B cell (primary cell): ENCODE results near the gene PITPNB.

Experiments
- EZH2 ChIP-seq: IDR thresholded peaks from 2 replicates; pipeline ENCODE4 v1.6.1; 2012; ENCODE audit warnings: borderline replicate concordance, low read depth, mild to moderate bottlenecking, moderate library complexity, low read length; ENCODE audit not compliant: insufficient read depth, poor library complexity, severe bottlenecking
- TF ChIP-seq, protein P1 (sequence below): fragments of 200-600 bp; IDR thresholded peaks from one replicate; pipeline ENCODE4 v1.8.0; 2022; ENCODE audit warnings: antibody characterized with exemption, mild to moderate bottlenecking

DNA sequence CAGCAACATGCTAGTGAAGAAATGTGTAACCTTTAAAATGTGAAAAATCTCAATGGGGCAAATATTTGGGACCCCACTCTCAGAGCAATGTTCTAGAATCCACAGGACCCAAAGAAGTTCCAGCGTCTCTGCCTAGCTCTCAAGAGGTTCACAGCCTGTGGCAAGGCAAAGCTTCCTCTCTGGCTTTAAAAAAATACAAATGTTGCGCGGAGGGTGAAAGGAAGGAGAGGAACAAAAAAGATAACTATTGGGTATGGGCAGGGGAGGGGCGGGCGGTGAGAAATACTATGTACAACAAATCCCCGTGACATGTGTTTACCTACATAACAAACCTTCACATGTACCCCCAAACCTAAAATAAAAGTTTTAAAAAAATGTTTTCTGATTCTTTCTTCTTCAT lies 53.6 kb downstream of the PITPNB start:
- no peak for TF ChIP-seq EZH2
- TF ChIP-seq, protein P1, sequence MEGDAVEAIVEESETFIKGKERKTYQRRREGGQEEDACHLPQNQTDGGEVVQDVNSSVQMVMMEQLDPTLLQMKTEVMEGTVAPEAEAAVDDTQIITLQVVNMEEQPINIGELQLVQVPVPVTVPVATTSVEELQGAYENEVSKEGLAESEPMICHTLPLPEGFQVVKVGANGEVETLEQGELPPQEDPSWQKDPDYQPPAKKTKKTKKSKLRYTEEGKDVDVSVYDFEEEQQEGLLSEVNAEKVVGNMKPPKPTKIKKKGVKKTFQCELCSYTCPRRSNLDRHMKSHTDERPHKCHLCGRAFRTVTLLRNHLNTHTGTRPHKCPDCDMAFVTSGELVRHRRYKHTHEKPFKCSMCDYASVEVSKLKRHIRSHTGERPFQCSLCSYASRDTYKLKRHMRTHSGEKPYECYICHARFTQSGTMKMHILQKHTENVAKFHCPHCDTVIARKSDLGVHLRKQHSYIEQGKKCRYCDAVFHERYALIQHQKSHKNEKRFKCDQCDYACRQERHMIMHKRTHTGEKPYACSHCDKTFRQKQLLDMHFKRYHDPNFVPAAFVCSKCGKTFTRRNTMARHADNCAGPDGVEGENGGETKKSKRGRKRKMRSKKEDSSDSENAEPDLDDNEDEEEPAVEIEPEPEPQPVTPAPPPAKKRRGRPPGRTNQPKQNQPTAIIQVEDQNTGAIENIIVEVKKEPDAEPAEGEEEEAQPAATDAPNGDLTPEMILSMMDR, result no peak
